ENCODE data around the gene AKR1D1.

Gene AKR1D1

DNA sequence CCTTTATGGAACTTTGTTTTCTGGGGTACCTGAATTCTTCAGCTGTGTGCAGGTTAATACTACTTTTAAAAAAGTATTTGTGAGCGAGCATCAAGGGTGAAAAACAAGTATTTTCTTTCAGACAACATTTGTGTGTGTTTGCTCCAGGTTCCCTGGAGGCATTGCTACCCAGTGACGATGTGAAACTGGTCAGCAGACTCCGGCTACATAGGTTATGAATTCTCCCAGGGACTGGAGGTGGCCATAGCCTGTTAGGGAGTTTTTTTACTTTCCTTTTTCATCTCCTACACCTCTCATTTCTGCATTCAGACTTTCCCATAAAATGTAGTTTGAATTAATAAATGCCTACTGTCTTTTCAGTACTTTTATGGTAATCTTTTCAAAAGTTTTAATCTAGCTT, 7.6 kb downstream of the AKR1D1 start:
- CTCF ChIA-PET, result no interaction called here
- POLR2A ChIA-PET, result no interaction called here

More for the DNA sequence above, 7.6 kb downstream of the AKR1D1 start:
- TF ChIP-seq ZNF311 (tag by site-specific recombination; IDR thresholded peaks at IDR 0.05; ENCODE audit: borderline replicate concordance), result no peak
- no peak for TF ChIP-seq ZNF394 (tag by site-specific recombination; IDR thresholded peaks at IDR 0.05; ENCODE audit: borderline replicate concordance)
- no peak for TF ChIP-seq ZBTB49 (tag by site-specific recombination; IDR thresholded peaks at IDR 0.05; ENCODE audit: low read depth)
- no peak for TF ChIP-seq ZNF624 (tag by site-specific recombination; IDR thresholded peaks at IDR 0.05)
- TF ChIP-seq ZNF514 (tag by site-specific recombination; IDR thresholded peaks at IDR 0.05), result no peak
- TF ChIP-seq ZNF404 (tag by site-specific recombination; IDR thresholded peaks at IDR 0.05), result no peak
- TF ChIP-seq ZNF645 (tag by site-specific recombination; IDR thresholded peaks at IDR 0.05), result no peak
- TF ChIP-seq SCRT1 (tag by site-specific recombination; IDR thresholded peaks at IDR 0.05; ENCODE audit: borderline replicate concordance), result no peak
- TF ChIP-seq ZNF48 (tag by site-specific recombination; IDR thresholded peaks at IDR 0.05), result no peak
- TF ChIP-seq, protein P1, sequence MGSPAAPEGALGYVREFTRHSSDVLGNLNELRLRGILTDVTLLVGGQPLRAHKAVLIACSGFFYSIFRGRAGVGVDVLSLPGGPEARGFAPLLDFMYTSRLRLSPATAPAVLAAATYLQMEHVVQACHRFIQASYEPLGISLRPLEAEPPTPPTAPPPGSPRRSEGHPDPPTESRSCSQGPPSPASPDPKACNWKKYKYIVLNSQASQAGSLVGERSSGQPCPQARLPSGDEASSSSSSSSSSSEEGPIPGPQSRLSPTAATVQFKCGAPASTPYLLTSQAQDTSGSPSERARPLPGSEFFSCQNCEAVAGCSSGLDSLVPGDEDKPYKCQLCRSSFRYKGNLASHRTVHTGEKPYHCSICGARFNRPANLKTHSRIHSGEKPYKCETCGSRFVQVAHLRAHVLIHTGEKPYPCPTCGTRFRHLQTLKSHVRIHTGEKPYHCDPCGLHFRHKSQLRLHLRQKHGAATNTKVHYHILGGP (tag by site-specific recombination; IDR thresholded peaks at IDR 0.05), result no peak
- TF ChIP-seq ZNF211 (tag by site-specific recombination; IDR thresholded peaks at IDR 0.05; ENCODE audit: low read depth), result no peak
- TF ChIP-seq PATZ1 (tag by site-specific recombination; IDR thresholded peaks at IDR 0.05), result no peak
- no peak for TF ChIP-seq KLF9 (tag by site-specific recombination; IDR thresholded peaks at IDR 0.05; ENCODE audit: low read depth)
- no peak for TF ChIP-seq ZNF391 (tag by site-specific recombination; IDR thresholded peaks at IDR 0.05; ENCODE audit: borderline replicate concordance, low read depth)
- TF ChIP-seq ZNF639 (tag by site-specific recombination; IDR thresholded peaks at IDR 0.05), result no peak
- TF ChIP-seq EGR2 (tag by site-specific recombination; IDR thresholded peaks at IDR 0.05; ENCODE audit: low read depth), result no peak
- TF ChIP-seq KLF1 (tag by site-specific recombination; IDR thresholded peaks at IDR 0.05), result no peak
- no peak for TF ChIP-seq ZNF26 (tag by site-specific recombination; IDR thresholded peaks at IDR 0.05)
- TF ChIP-seq, protein P2, sequence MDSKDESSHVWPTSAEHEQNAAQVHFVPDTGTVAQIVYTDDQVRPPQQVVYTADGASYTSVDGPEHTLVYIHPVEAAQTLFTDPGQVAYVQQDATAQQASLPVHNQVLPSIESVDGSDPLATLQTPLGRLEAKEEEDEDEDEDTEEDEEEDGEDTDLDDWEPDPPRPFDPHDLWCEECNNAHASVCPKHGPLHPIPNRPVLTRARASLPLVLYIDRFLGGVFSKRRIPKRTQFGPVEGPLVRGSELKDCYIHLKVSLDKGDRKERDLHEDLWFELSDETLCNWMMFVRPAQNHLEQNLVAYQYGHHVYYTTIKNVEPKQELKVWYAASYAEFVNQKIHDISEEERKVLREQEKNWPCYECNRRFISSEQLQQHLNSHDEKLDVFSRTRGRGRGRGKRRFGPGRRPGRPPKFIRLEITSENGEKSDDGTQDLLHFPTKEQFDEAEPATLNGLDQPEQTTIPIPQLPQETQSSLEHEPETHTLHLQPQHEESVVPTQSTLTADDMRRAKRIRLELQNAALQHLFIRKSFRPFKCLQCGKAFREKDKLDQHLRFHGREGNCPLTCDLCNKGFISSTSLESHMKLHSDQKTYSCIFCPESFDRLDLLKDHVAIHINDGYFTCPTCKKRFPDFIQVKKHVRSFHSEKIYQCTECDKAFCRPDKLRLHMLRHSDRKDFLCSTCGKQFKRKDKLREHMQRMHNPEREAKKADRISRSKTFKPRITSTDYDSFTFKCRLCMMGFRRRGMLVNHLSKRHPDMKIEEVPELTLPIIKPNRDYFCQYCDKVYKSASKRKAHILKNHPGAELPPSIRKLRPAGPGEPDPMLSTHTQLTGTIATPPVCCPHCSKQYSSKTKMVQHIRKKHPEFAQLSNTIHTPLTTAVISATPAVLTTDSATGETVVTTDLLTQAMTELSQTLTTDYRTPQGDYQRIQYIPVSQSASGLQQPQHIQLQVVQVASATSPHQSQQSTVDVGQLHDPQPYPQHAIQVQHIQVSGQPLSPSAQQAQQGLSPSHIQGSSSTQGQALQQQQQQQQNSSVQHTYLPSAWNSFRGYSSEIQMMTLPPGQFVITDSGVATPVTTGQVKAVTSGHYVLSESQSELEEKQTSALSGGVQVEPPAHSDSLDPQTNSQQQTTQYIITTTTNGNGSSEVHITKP (tag by site-specific recombination; IDR thresholded peaks at IDR 0.05), result no peak
- Histone ChIP-seq H3K4me1 (ENCODE audit: control insufficient read depth, insufficient read depth, low read length) (no peaks in the 10 kb centered on the region), H3K9me3 (ENCODE audit: control insufficient read depth, insufficient read depth, low read depth, low read length) (no peaks in the 10 kb centered on the region), H3K27ac (ENCODE audit: extremely low read depth, low read depth, low read length) (no peak overlapping the region), H3K4me3 (ENCODE audit: low read depth, low read length) (no peak overlapping the region), H3K36me3 (ENCODE audit: control insufficient read depth in 2 of 2, insufficient read depth in 1 of 2, low read length in 2 of 2) (no peaks in the 10 kb centered on the region)

Measured in HEK293 (cell line).